GM18909 (cell line): Measurements from ENCODE around the gene GRPEL2.

Source experiments
- ATAC-seq: cut with Tn5 transposase; IDR thresholded peaks from one replicate; pipeline ENCODE4 v1.9.1; 2021; ENCODE audit warnings: mild to moderate bottlenecking; ENCODE audit not compliant: unreplicated experiment, poor library complexity

GRPEL2 gene

GRCh38 chr5:149317281-149318048 lies 27.8 kb upstream of the GRPEL2 start:
- ATAC-seq = peak; percentile 75

GRCh38 chr5:149319174-149319573 lies 26.1 kb upstream of the GRPEL2 start:
- ATAC-seq = no peak

DNA sequence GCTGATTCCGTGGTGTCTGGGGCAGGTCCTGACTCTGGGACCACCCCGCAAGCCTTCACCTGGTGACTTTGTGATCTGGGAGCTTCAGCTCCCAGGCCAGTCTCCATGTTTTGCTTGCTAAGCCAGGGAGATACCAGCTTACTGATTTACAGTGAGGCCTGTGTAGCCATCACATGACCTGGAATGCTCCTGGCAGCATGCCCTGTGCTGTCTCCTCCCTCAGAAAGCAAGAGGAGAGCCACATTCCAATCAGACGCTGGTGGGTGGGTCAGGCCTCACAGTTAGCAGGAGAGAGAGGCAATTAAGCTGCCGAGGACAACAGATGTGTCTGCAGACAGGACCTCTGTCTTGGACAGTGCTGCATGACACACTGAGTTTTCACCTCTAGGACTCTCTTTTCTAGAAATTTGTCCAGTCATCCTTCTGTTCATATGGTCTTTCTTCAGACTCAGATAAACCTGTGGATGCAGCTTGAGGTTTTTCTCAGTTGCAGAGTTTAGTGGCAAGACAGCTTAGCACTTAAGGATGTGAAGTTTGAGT lies 24.4 kb upstream of the GRPEL2 start:
- no peak for ATAC-seq

GRCh38 chr5:149322518-149322917 lies 22.8 kb upstream of the GRPEL2 start:
- no peak for ATAC-seq

DNA sequence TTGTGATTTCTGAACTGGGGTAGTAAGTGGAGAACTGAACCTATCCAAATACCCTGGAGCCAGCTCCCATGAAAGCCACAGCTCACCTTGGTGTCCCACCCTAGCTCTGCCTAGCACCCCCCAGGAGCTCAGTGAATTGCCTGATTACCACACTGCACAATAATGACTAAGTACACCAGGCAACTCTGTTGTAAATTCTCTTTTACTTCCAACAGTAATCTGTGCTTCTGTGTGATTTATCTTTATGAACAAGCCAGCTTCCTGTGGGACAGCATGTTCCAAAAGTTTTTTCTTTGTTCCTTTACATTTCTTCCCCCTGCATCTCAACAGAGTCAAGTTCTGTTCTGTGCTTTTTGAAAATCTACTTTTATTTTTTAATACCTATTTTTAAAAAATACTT lies 22.1 kb upstream of the GRPEL2 start:
- ATAC-seq = no peak

- ATAC-seq = no peak
Observed at GRCh38 chr5:149323621-149324205, 21.6 kb upstream of the GRPEL2 start.

DNA sequence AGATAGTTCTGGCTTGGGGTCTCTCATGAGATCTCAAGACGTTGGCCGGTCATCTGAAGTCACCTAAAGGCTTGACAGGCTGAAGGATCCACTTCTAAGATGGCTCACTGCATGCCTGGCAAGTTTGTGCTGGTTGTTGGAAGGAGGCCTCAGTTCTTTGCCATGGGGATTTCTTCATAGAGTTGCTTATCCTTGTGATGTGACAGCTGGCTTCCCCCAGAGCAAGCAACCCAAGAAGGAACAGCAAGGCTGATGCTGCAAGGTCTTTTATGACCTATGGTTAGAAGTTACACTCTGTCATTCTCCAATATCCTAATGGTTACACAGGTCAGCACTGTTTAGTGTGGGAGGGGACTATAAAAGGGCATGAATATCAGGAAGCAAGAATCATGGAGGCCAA lies 20.7 kb upstream of the GRPEL2 start:
- ATAC-seq = no peak

DNA sequence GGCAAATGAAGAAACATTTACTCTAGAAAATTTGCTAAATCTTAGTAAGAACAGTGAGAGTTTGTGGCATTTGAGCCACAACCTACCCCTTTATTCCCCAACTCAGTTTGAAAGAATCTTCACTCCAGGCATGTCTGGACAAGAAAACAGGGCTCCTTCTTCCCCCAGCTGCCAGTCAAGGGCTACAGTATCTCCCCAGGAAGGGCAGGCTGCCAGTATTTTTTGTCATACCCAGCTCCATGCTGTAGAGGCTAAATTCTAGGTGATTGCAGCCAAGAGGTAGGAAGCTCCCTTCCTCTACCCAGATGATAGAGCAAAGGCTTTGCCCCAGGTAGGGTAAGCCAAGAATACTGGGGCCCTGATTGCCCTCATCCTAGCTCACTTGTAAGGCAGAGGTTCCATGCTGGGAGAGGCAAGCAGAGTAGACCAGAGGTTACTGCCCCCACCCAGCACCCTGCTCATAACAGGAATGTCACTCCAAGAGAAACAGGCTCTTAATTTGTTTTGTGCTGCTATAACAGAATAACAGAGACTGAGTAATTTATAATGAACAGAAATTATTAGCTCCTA lies 20.0 kb upstream of the GRPEL2 start:
- ATAC-seq = no peak

DNA sequence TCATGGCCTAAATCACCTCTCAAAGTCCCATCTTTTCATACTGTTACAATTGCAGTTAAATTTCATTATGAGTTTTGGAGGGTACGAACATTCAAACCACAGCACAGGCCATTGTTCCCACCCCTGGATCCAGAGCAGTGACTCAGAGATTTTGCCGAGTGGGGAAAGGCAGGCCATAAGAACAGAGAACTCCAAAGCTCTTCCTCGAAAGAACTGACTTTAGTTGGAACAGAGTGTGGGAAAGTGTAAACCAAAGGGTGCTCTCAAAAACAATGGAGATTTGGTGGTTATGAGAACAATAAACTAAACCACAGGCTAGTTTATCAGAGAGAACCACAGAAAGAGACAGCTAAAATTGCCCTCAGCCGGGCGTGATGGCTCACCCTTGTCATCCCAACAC lies 19.4 kb upstream of the GRPEL2 start:
- no peak for ATAC-seq

DNA sequence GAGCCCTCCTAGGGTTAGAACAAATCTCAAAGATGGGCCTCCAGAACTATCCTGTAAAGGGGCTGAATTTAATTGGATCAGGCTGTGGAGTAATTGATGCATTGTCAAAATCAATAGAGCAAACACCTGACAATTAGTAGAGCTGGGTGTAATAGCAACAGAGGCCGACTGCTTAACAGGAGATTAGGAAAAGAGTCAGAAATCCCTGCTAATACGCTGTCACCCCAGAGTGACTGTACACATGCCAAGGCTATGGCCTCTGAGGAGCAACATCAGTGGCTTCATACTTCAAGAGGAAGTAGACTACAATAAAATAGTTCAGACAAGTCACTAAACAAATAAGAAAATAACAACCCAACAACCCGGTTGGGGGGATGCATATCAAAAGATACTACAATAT lies 18.7 kb upstream of the GRPEL2 start:
- no peak for ATAC-seq

- ATAC-seq = no peak
Observed at GRCh38 chr5:149328177-149328576, 17.1 kb upstream of the GRPEL2 start.

GRCh38 chr5:149333711-149334443 lies 11.4 kb upstream of the GRPEL2 start:
- ATAC-seq = no peak

DNA sequence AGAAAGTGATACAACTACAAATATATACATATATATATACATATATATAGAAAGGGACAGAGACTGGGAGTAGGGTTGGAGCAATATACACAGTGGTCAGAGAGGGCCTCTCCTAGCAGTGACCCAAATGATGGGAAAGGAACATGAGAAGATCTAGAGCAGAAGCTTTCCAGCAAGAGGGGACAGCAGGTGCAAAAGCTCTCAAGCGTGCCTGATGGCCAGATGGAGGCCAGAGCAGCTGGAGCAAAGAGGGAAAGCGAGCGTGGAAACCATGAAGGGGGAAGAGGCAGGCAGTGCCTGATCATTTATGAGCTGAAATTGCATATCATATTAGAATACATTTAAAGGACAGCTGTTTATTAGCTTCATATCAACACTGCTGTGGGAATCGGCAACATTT lies 7.6 kb upstream of the GRPEL2 start:
- no peak for ATAC-seq

DNA sequence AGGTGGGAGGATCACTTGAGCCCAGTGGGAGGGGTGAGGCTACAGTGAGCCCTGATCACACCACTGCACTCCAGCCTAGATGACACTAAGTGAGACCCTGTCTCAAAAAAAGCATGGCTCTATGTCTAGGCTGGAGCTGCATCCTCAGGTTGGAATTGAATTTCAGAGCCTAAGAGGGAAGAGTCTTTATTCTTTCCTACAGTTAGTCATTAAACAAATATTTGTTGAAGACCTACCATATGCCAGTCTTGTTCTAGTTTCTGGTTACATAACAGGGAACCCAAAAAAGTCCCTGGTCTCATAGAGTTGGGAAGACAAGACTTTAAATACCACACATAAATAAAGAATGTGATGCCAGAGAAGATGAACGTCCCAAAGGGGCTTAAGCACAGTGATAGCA lies 6.9 kb upstream of the GRPEL2 start:
- no peak for ATAC-seq

GRCh38 chr5:149340920-149341319 lies 4.4 kb upstream of the GRPEL2 start:
- ATAC-seq = no peak

- ATAC-seq = peak; percentile 43
Observed at GRCh38 chr5:149341876-149342275, 3.4 kb upstream of the GRPEL2 start.

GRCh38 chr5:149344151-149344550 lies 1.1 kb upstream of the GRPEL2 start:
- no peak for ATAC-seq

DNA sequence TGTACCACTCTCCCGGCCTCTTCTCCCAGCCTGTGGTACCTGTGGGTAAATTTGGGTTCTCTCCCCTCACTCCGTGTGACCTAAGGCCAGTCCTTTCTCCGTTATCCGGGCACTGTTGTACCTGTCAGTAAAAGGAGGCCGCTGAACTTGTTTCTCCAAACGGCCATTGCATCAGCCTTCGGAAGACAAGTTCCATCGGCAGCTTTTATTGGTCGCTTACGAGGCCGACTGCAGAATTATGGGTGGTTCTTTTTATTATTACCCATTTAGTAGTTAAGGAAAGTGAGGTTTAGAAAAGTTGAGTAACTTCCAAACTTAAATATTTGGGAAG lies 558 bp downstream of the GRPEL2 start:
- ATAC-seq = peak; percentile 1

- ATAC-seq = no peak
Observed at GRCh38 chr5:149348518-149348917, 3.2 kb downstream of the GRPEL2 start.

GRCh38 chr5:149349382-149349781 lies 4.1 kb downstream of the GRPEL2 start:
- ATAC-seq = no peak

GRCh38 chr5:149352169-149352568 lies 6.9 kb downstream of the GRPEL2 start:
- ATAC-seq = no peak
